Ishikawa (cell line): Measurements from ENCODE around the gene RBM19.

Experiments
- CEBPB ChIP-seq: IDR thresholded peaks from 2 replicates; pipeline ENCODE4 v1.6.1; 2012
- CREB1 ChIP-seq: IDR thresholded peaks from 2 replicates; pipeline ENCODE4 v1.6.1; 2012; ENCODE audit warnings: low read depth
- EGR1 ChIP-seq: IDR thresholded peaks from 2 replicates; pipeline ENCODE4 v1.6.1; 2012
- EP300 ChIP-seq: IDR thresholded peaks from 2 replicates; pipeline ENCODE4 v1.6.1; 2012; ENCODE audit warnings: borderline replicate concordance
- FOXM1 ChIP-seq: IDR thresholded peaks from 2 replicates; pipeline ENCODE4 v1.6.1; 2012; ENCODE audit warnings: low read depth, borderline replicate concordance
- MAX ChIP-seq: IDR thresholded peaks from 2 replicates; pipeline ENCODE4 v1.6.1; 2012
- NFIC ChIP-seq: IDR thresholded peaks from 2 replicates; pipeline ENCODE4 v1.6.1; 2012
- RAD21 ChIP-seq: IDR thresholded peaks from 2 replicates; pipeline ENCODE4 v1.6.1; 2012; ENCODE audit warnings: low read depth
- REST ChIP-seq: IDR thresholded peaks from 2 replicates; pipeline ENCODE4 v1.6.1; 2012; ENCODE audit warnings: low read depth, mild to moderate bottlenecking
- TAF1 ChIP-seq: IDR thresholded peaks from 2 replicates; pipeline ENCODE4 v1.6.1; 2012; ENCODE audit warnings: low read depth, mild to moderate bottlenecking
- TCF12 ChIP-seq: IDR thresholded peaks from 2 replicates; pipeline ENCODE4 v1.6.1; 2012; ENCODE audit warnings: low read depth
- TEAD4 ChIP-seq: IDR thresholded peaks from 2 replicates; pipeline ENCODE4 v1.6.1; 2012
- USF1 ChIP-seq: IDR thresholded peaks from 2 replicates; pipeline ENCODE4 v1.6.1; 2012
- YY1 ChIP-seq: IDR thresholded peaks from 2 replicates; pipeline ENCODE4 v1.6.1; 2012; ENCODE audit warnings: low read depth
- ZBTB7A ChIP-seq: IDR thresholded peaks from 2 replicates; pipeline ENCODE4 v1.6.1; 2012; ENCODE audit warnings: low read depth

Gene RBM19

GRCh38 chr12:113924341-113924740, 41.8 kb downstream of the RBM19 start:
- no peak for TF ChIP-seq YY1
- TF ChIP-seq EP300 = no peak
- TF ChIP-seq TAF1 = no peak
- TF ChIP-seq REST = no peak
- no peak for TF ChIP-seq FOXM1
- TF ChIP-seq RAD21 = no peak
- no peak for TF ChIP-seq CEBPB
- TF ChIP-seq MAX = no peak
- TF ChIP-seq USF1 = no peak

DNA sequence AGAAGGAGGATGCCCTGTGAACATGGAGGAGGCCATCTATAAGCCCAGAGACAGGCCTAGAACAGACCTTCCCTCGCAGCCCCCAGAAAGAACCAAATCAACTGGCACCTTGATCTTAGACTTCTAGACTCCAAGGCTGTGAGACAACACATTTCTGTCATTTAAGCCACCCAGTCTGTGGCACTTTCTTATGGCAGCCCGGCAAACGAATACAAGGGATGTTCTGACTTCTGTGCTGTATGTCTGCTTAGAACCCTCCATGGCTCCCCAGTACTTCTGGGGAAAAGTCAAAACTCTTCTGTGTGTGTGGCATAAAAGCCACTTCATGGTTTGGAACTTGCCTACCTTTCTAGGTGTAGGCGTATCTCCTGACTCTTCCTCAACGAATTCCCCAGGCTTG, 42.9 kb downstream of the RBM19 start:
- no peak for TF ChIP-seq USF1
- TF ChIP-seq YY1 = no peak
- TF ChIP-seq EP300 = no peak
- TF ChIP-seq CEBPB = no peak
- TF ChIP-seq ZBTB7A = no peak
- TF ChIP-seq RAD21 = no peak
- no peak for TF ChIP-seq NFIC
- no peak for TF ChIP-seq REST
- TF ChIP-seq TAF1 = no peak
- no peak for TF ChIP-seq FOXM1
- TF ChIP-seq EGR1 = no peak
- TF ChIP-seq CREB1 = no peak
- no peak for TF ChIP-seq MAX
- TF ChIP-seq TEAD4 = no peak
- TF ChIP-seq TCF12 = no peak

DNA sequence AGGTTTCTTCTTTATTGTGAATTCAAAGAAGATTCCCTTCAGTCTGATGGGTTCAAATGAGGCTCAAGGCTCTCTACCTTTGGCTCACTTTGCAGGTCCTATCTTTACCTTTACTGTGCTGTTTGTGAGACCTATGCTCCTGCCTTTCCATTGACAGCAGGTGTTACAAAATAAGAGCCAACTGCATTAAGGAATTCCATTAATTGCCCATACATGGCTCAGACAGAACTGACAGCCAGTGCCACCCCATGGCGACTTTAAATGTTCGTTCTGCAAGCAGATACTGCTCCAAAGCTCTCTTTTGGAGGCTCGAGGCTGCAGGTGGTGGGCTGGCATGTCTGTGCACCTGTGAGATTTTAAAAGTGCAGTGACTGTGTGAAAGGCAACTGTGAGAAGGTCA, 44.7 kb downstream of the RBM19 start:
- no peak for TF ChIP-seq YY1
- TF ChIP-seq EGR1 = no peak
- TF ChIP-seq NFIC = no peak
- TF ChIP-seq TAF1 = no peak
- no peak for TF ChIP-seq MAX
- no peak for TF ChIP-seq USF1
- no peak for TF ChIP-seq TCF12
- TF ChIP-seq CREB1 = no peak
- TF ChIP-seq ZBTB7A = no peak
- no peak for TF ChIP-seq CEBPB
- no peak for TF ChIP-seq FOXM1
- TF ChIP-seq TEAD4 = no peak
- no peak for TF ChIP-seq REST
- no peak for TF ChIP-seq RAD21
- TF ChIP-seq EP300 = no peak

GRCh38 chr12:113919791-113920190, 46.3 kb downstream of the RBM19 start:
- TF ChIP-seq CEBPB (no peak), YY1 (no peak), TEAD4 (no peak), EGR1 (no peak), MAX (no peak), ZBTB7A (no peak), RAD21 (no peak), CREB1 (no peak), NFIC (no peak), TAF1 (no peak), REST (no peak), USF1 (no peak), FOXM1 (no peak), TCF12 (no peak), EP300 (no peak)
